Heart right ventricle (tissue), 16 donors: ENCODE results near the gene S100A8. TPM values are rescaled to one million over a fixed set of nuclear protein-coding genes. Genes with fewer than 3 reads are reported as not detected.

Source experiments
- ATAC-seq, 8 donors: fragments of 200-7000 bp; cut with Tn5 transposase; one replicate each; pipeline ENCODE4 v1.9.1; 2020; ENCODE audit warnings: mild to moderate bottlenecking in 8 of 8, moderate library complexity in 8 of 8, moderate number of reproducible peaks in 1 of 8
- DNase-seq, 2 donors: peaks; one replicate each; pipeline ENCODE4 v3.0.0-alpha.2; 2020
- H3K27ac ChIP-seq, 10 donors: fragments of 200-600 bp; sonication (generic) in 2 of 10; one replicate each; pipeline versions ENCODE4 v1.5.0 to v1.8.0; 2020 to 2022; ENCODE audit warnings: mild to moderate bottlenecking in 3 of 10
- H3K27me3 ChIP-seq, 7 donors: fragments of 200-600 bp; one replicate each; pipeline ENCODE4 v1.8.0; 2021 to 2022; ENCODE audit warnings: mild to moderate bottlenecking in 2 of 7
- H3K36me3 ChIP-seq, 9 donors: fragments of 200-600 bp; sonication (generic) in 1 of 9; one replicate each; pipeline versions ENCODE4 v1.5.0 to v1.8.0; 2020 to 2022; ENCODE audit warnings: mild to moderate bottlenecking in 2 of 9
- H3K4me1 ChIP-seq, 9 donors: fragments of 200-600 bp; sonication (generic) in 1 of 9; one replicate each; pipeline versions ENCODE4 v1.5.0 to v1.8.0; 2020 to 2022; ENCODE audit warnings: mild to moderate bottlenecking in 4 of 9
- H3K4me3 ChIP-seq, 10 donors: fragments of 200-600 bp; sonication (generic) in 2 of 10; one replicate each; pipeline versions ENCODE4 v1.5.0 to v1.8.0; 2020 to 2022; ENCODE audit warnings: mild to moderate bottlenecking in 7 of 10, moderate library complexity in 2 of 10
- H3K9me3 ChIP-seq, 11 donors: fragments of 200-600 bp in 10 of 11; sonication (generic) in 2 of 11; one replicate each; pipeline versions ENCODE4 v1.5.0 to v1.8.0; 2013 to 2022; ENCODE audit warnings: mild to moderate bottlenecking in 2 of 11, control low read depth in 1 of 11, moderate library complexity in 1 of 11
- CTCF ChIP-seq, 9 donors: fragments of 200-600 bp; sonication (generic) in 2 of 9; IDR thresholded peaks; one replicate each; pipeline versions ENCODE4 v1.5.0 to v1.8.0; 2021 to 2022; ENCODE audit warnings: antibody characterized with exemption in 9 of 9, mild to moderate bottlenecking in 5 of 9, moderate library complexity in 1 of 9
- WGBS, 2 donors: extraction: QIAGEN DNeasy Blood & Tissue Kit; methylation state at CpG; one replicate each; pipeline ENCODE4 v1.1.7; 2013; ENCODE audit warnings: inconsistent platforms in 1 of 2; 5-methylcytosine and 5-hydroxymethylcytosine counted together
- intact Hi-C, 10 donors: fragments of 100-400 bp; cut with DNase I; formaldehyde crosslinking; loops; one replicate each; pipeline versions ENCODE4 v1.11.1 to v1.14.2; 2022
- polyA plus RNA-seq, 2 donors: library from polyadenylated mRNA; stranded (reverse); fragments of 200-250 nt; gene quantifications; one replicate each; pipeline ENCODE4 v1.2.3, GENCODE V29; 2013
- total RNA-seq, 10 donors: library from RNA; stranded (reverse); fragmentation: NEBNext Ultra II Directional in 3 of 10; extraction: Animal tissue kit (Norgen Biotek cat#: 25700) in 3 of 10; gene quantifications; one replicate each; pipeline versions ENCODE4 v1.2.1 to v1.2.4, GENCODE V29; 2021 to 2023
- donor health status: Arrhythmogenic right ventricular cardiomyopathy.
- donor health status: ischemic (EF 13 %, LVEDD 7.1; RV severe dilation, severe dysfunction).
- donor health status: healthy with polysubstance abuse.
- donor health status: DM: no; HTN: yes; CAD: no.
- donor health status: DM: no; HTN: no; CAD: no.
- donor health status: ischemic (EF 25% LVEDD 6.9; RV normal size, moderate dysfunction).
- donor health status: ischemic (EF 25% LVEDD 5.7; RV mildly dilated, moderate dysfunction).
- donor health status: healthy.
- donor health status: DM: yes; HTN: yes; CAD: no.
- donor health status: Ischemic cardiomyopathy.
- donor health status: ischemic (EF 35%, LVEDD 5.7; RV mildly dilated, moderate dysfunction).
- donor health status: nonischemic (EF 11% LVEDD 7.7; RV severe dilation, severe dysfunction).
- donor health status: DM: yes; HTN: yes; CAD: no.
- donor health status: PGD.
- donor health status: ischemic (EF 29% LVEDD 5.4; RV normal size, mild dysfunction).
- donor health status: nonischemic (EF 23%, LVEDD 6.1; RV moderate dilation, normal function).

S100A8 gene
- total and polyA plus RNA-seq, 12 donors: 6.2 to 105 (median 45.4) TPM

- peak overlapping the region in 2 of 10 donors; percentile 10 to 86 for H3K27ac ChIP-seq
Measured at GRCh38 chr1:153360190-153360589, 30.7 kb downstream of the S100A8 start.

GRCh38 chr1:153359241-153359640 lies 31.6 kb downstream of the S100A8 start:
- intact Hi-C loops: loop anchor here in 4 of 10 donors (5.0 to 10.0 kb wide), 3 partner anchors 48 to 386 kb away; partner anchors contain the start of gene S100A2 (in 3 of the 4)
- Histone ChIP-seq H3K36me3 (peaks cover 0 to 5% (median 0%) of the 10 kb centered on the region in 9 donors), H3K27ac (peak overlapping the region in 2 of 10 donors; percentile 48 to 86), H3K4me3 (peak overlapping the region in 1 of 10 donors; percentile 50), H3K4me1 (peaks cover 0 to 51% (median 6%) of the 10 kb centered on the region in 9 donors), H3K27me3 (no peaks in the 10 kb centered on the region), H3K9me3 (no peaks in the 10 kb centered on the region)
- ATAC-seq: no peak
- 93 to 95% methylated on average over 6 of the region's 6 CpGs for WGBS, 2 donors
- no peak for TF ChIP-seq CTCF (IDR thresholded peaks at IDR 0.05)
- no peak for DNase-seq

More at GRCh38 chr1:153360190-153360589, 30.7 kb downstream of the S100A8 start:
- 74 to 81% methylated on average over 2 of the region's 2 CpGs for WGBS, 2 donors
- DNase-seq (no peak), ATAC-seq (peak in 5 of 8 donors; percentile 26 to 60 (median 43))
- no peak for TF ChIP-seq CTCF (IDR thresholded peaks at IDR 0.05)
- H3K27me3 ChIP-seq: no peaks in the 10 kb centered on the region
- H3K4me3 ChIP-seq: peak overlapping the region in 1 of 10 donors; percentile 50
- H3K4me1 ChIP-seq: peaks cover 0 to 60% (median 6%) of the 10 kb centered on the region in 9 donors
- H3K36me3 ChIP-seq: peaks cover 0 to 5% (median 0%) of the 10 kb centered on the region in 9 donors
- intact Hi-C loops: loop anchor here in 1 of 10 donors (5.0 kb wide), 1 partner anchor 122 kb away; no protein-coding TSS in a partner anchor
- no peaks in the 10 kb centered on the region for H3K9me3 ChIP-seq

GRCh38 chr1:153358691-153358975 lies 32.2 kb downstream of the S100A8 start:
- peaks cover 0 to 5% (median 0%) of the 10 kb centered on the region in 9 donors for H3K36me3 ChIP-seq
- ATAC-seq (no peak), DNase-seq (no peak)
- no peaks in the 10 kb centered on the region for H3K9me3 ChIP-seq
- intact Hi-C loops: loop anchor here in 4 of 10 donors (5.0 to 10.0 kb wide), 3 partner anchors 49 to 386 kb away; partner anchors contain the start of gene S100A2 (in 3 of the 4)
- peak overlapping the region in 4 of 10 donors; percentile 3 to 50 (median 12) for H3K4me3 ChIP-seq
- no peaks in the 10 kb centered on the region for H3K27me3 ChIP-seq
- 95 to 98% methylated on average over 3 of the region's 3 CpGs for WGBS, 2 donors
- TF ChIP-seq CTCF (IDR thresholded peaks at IDR 0.05): no peak
- H3K4me1 ChIP-seq: peaks cover 0 to 46% (median 6%) of the 10 kb centered on the region in 9 donors
- H3K27ac ChIP-seq: peak overlapping the region in 2 of 10 donors; percentile 48 to 86

GRCh38 chr1:153357853-153358690 lies 32.8 kb downstream of the S100A8 start, which contains the start of gene S100A9:
TSS of gene S100A9 (plus strand) at chr1:153357854. CDS start at chr1:153358284, 430 bp downstream.
- H3K4me3 ChIP-seq: peak within 1 kb of the TSS in 4 of 10 donors; percentile 3 to 50 (median 12)

More at GRCh38 chr1:153357853-153358690, 32.8 kb downstream of the S100A8 start, which contains the start of gene S100A9:
- ATAC-seq (peak in 1 of 8 donors; percentile 31), DNase-seq (no peak)
- intact Hi-C loops: loop anchor here in 4 of 10 donors (5.0 to 10.0 kb wide), 3 partner anchors 49 to 387 kb away; partner anchors contain the start of gene S100A2 (in 3 of the 4)
- no peaks in the 10 kb centered on the region for H3K9me3 ChIP-seq
- H3K4me1 ChIP-seq: peaks cover 0 to 42% (median 6%) of the 10 kb centered on the region in 9 donors
- no peaks in the 10 kb centered on the region for H3K27me3 ChIP-seq
- 84 to 89% methylated on average over 11 of the region's 11 CpGs for WGBS, 2 donors
- peak within 1 kb of the TSS in 3 of 10 donors; percentile 36 to 86 (median 48) for H3K27ac ChIP-seq
- peaks cover 0 to 5% (median 0%) of the 10 kb centered on the region in 9 donors for H3K36me3 ChIP-seq
- no peak for TF ChIP-seq CTCF (IDR thresholded peaks at IDR 0.05)
